PC-9 (cell line): ENCODE measurements around the gene FADS6.

Experiments used
- EZH2 ChIP-seq: fragments of 200-600 bp; sonication (generic); IDR thresholded peaks from 2 replicates; pipeline ENCODE4 v1.8.0; 2017; ENCODE audit warnings: antibody characterized with exemption, low read depth
- TF ChIP-seq, protein P1 (sequence below): fragments of 200-600 bp; sonication (generic); conservative IDR thresholded peaks from 2 replicates; pipeline ENCODE4 v1.6.1; 2017; ENCODE audit warnings: mixed run types, antibody characterized with exemption, mild to moderate bottlenecking, moderate library complexity

DNA sequence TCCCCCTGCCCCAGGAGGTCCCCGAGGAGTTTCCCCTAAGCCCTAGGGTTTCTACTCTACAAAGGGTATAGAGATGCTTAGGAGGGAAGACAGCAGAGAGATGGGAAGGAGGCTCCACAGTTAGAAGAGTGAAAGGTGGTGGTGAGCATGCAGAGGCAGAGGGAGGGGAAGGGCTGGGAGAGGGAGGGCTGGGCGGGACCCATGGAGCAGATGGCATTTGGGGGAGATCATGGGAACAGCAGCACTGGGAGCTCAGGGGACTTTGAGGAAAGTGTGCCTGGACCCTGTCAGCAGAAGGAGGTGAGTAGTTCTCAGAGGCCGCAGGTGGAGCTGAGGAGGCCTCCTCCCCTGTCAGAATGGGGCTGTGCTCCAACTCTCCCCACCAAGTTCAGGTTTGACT lies 41.6 kb upstream of the FADS6 start:
- TF ChIP-seq, protein P1, sequence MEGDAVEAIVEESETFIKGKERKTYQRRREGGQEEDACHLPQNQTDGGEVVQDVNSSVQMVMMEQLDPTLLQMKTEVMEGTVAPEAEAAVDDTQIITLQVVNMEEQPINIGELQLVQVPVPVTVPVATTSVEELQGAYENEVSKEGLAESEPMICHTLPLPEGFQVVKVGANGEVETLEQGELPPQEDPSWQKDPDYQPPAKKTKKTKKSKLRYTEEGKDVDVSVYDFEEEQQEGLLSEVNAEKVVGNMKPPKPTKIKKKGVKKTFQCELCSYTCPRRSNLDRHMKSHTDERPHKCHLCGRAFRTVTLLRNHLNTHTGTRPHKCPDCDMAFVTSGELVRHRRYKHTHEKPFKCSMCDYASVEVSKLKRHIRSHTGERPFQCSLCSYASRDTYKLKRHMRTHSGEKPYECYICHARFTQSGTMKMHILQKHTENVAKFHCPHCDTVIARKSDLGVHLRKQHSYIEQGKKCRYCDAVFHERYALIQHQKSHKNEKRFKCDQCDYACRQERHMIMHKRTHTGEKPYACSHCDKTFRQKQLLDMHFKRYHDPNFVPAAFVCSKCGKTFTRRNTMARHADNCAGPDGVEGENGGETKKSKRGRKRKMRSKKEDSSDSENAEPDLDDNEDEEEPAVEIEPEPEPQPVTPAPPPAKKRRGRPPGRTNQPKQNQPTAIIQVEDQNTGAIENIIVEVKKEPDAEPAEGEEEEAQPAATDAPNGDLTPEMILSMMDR, result no peak
- no peak for TF ChIP-seq EZH2
